IMR-90 (cell line): ENCODE results near the gene KCNJ16. TPM values are rescaled to one million over a fixed set of nuclear protein-coding genes. Genes with fewer than 3 reads are reported as not detected.

ENCODE experiments used
- ATAC-seq: fragments of 200-7000 bp; cut with Tn5 transposase; 2 replicates; pipeline ENCODE4 v1.9.1; 2020; ENCODE audit warnings: low read depth, mild to moderate bottlenecking, moderate library complexity
- BruUV-seq: library from RNA; stranded (reverse); fragments of 400-500 nt; replicated peaks from 2 replicates; lab custom pipeline; 2021; lab: Mats Ljungman, UMichigan
- CTCF ChIA-PET: fragments of 300-600 bp; formaldehyde crosslinking; extraction: SDS; loops from one replicate; lab custom pipeline; 2021; ENCODE audit warnings: antibody characterized with exemption; lab: Yijun Ruan, JAX
- POLR2A ChIA-PET: fragments of 300-600 bp; sonication (Branson Sonifier 250); formaldehyde crosslinking; loops from one replicate; lab custom pipeline; 2022; ENCODE audit warnings: antibody characterized with exemption; ENCODE audit not compliant: unreplicated experiment; lab: Charles Lee
- DNase-seq: peaks from one replicate; pipeline ENCODE4 v3.0.0; 2013
- H2AFZ ChIP-seq: replicated peaks from 2 replicates; pipeline ENCODE3; 2013; ENCODE audit warnings: low read length, mild to moderate bottlenecking; ENCODE audit not compliant: poor library complexity
- H2AK5ac ChIP-seq: 2 replicates; pipeline ENCODE4 v1.6.1; 2013; ENCODE audit warnings: low read depth, low read length, inconsistent platforms
- H2AK9ac ChIP-seq: replicated peaks from 2 replicates; pipeline ENCODE3; 2013; ENCODE audit warnings: mild to moderate bottlenecking, low read depth, low read length, moderate library complexity; ENCODE audit not compliant: poor library complexity
- H2BK120ac ChIP-seq: 2 replicates; pipeline ENCODE4 v1.6.1; 2013; ENCODE audit warnings: low read depth, low read length, inconsistent platforms
- H2BK15ac ChIP-seq: 3 replicates; pipeline ENCODE4 v1.6.1; 2013; ENCODE audit warnings: low read depth, low read length, inconsistent platforms
- H2BK20ac ChIP-seq: 2 replicates; pipeline ENCODE4 v1.6.1; 2013; ENCODE audit warnings: low read depth, mild to moderate bottlenecking, inconsistent platforms, low read length, moderate library complexity
- H2BK5ac ChIP-seq: 2 replicates; pipeline ENCODE4 v1.6.1; 2013; ENCODE audit warnings: mild to moderate bottlenecking, low read depth, low read length, inconsistent platforms; ENCODE audit not compliant: poor library complexity, severe bottlenecking
- H3K14ac ChIP-seq: replicated peaks from 2 replicates; pipeline ENCODE4 v1.6.1; 2013; ENCODE audit warnings: low read depth, low read length, inconsistent platforms
- H3K18ac ChIP-seq: 2 replicates; pipeline ENCODE4 v1.6.1; 2013; ENCODE audit warnings: low read depth, low read length, control low read depth
- H3K23ac ChIP-seq: 2 replicates; pipeline ENCODE4 v1.6.1; 2013; ENCODE audit warnings: low read depth, low read length, inconsistent platforms
- H3K27ac ChIP-seq: 2 replicates; pipeline ENCODE4 v1.5.1; 2013; ENCODE audit warnings: mild to moderate bottlenecking, control low read depth, low read length; ENCODE audit not compliant: insufficient read depth
- H3K27me3 ChIP-seq: 2 replicates; pipeline ENCODE4 v1.6.1; 2013; ENCODE audit warnings: low read length; ENCODE audit not compliant: control insufficient read depth, insufficient read depth
- H3K36me3 ChIP-seq: 2 replicates; pipeline ENCODE4 v1.6.1; 2013; ENCODE audit warnings: low read length, mixed read lengths; ENCODE audit not compliant: control insufficient read depth, insufficient read depth
- H3K4ac ChIP-seq: 2 replicates; pipeline ENCODE4 v1.6.1; 2013; ENCODE audit warnings: low read depth, low read length, inconsistent platforms
- H3K4me1 ChIP-seq: 2 replicates; pipeline ENCODE4 v1.6.1; 2013; ENCODE audit warnings: low read length, mixed read lengths; ENCODE audit not compliant: control insufficient read depth, insufficient read depth
- H3K4me2 ChIP-seq: 2 replicates; pipeline ENCODE4 v1.6.1; 2013; ENCODE audit warnings: low read depth, mild to moderate bottlenecking, control low read depth, low read length, moderate library complexity
- H3K4me3 ChIP-seq: 2 replicates; pipeline ENCODE4 v1.5.1; 2013; ENCODE audit warnings: low read depth, mild to moderate bottlenecking, control low read depth, low read length, moderate library complexity; ENCODE audit not compliant: insufficient read depth
- H3K56ac ChIP-seq: 2 replicates; pipeline ENCODE4 v1.6.1; 2013; ENCODE audit warnings: low read length, inconsistent platforms; ENCODE audit not compliant: insufficient read depth; ENCODE audit errors: extremely low read depth
- H3K79me1 ChIP-seq, 2 experiments: 2 replicates each; pipeline ENCODE4 v1.6.1; 2013; ENCODE audit warnings: low read length in 2 of 2, inconsistent platforms in 1 of 2, low read depth in 1 of 2
- H3K9ac ChIP-seq: 2 replicates; pipeline ENCODE4 v1.6.1; 2013; ENCODE audit warnings: low read depth, low read length, control low read depth
- H3K9me1 ChIP-seq: 2 replicates; pipeline ENCODE4 v1.6.1; 2013; ENCODE audit warnings: low read length, inconsistent platforms; ENCODE audit not compliant: insufficient read depth
- H3K9me3 ChIP-seq: 2 replicates; pipeline ENCODE4 v1.6.1; 2013; ENCODE audit warnings: low read length; ENCODE audit not compliant: control insufficient read depth, insufficient read depth
- H4K20me1 ChIP-seq: 2 replicates; pipeline ENCODE4 v1.6.1; 2013; ENCODE audit warnings: low read length, inconsistent platforms; ENCODE audit not compliant: insufficient read depth
- H4K5ac ChIP-seq: 2 replicates; pipeline ENCODE4 v1.6.1; 2013; ENCODE audit warnings: mild to moderate bottlenecking, low read depth, low read length, control low read depth
- H4K8ac ChIP-seq, 2 experiments: 2 replicates each; pipeline ENCODE4 v1.6.1; 2013; ENCODE audit warnings: low read depth in 2 of 2, low read length in 2 of 2, control low read depth in 1 of 2, inconsistent platforms in 1 of 2
- H4K91ac ChIP-seq: 2 replicates; pipeline ENCODE4 v1.6.1; 2013; ENCODE audit warnings: low read depth, low read length, inconsistent platforms; ENCODE audit not compliant: insufficient read depth
- FOS ChIP-seq: fragments of 150-350 bp; IDR thresholded peaks from 2 replicates; pipeline ENCODE4 v1.6.1; 2016; ENCODE audit warnings: low read depth, low read length
- WGBS, 2 experiments: methylation state at CpG; one replicate each; pipeline versions ENCODE4 v1.1.5 to v1.1.7; 2013; ENCODE audit warnings: missing lambda C conversion rate in 2 of 2; ENCODE audit not compliant: insufficient read length in 1 of 2; ENCODE audit errors: extremely low coverage in 2 of 2; 5-methylcytosine and 5-hydroxymethylcytosine counted together
- dilution Hi-C: fragments of 300-500 bp; cut with HindIII; formaldehyde crosslinking; loops from one replicate; pipeline ENCODE4 v1.14.3; 2018; ENCODE audit warnings: low sequenced_read_pairs; ENCODE audit not compliant: unreplicated experiment
- in situ Hi-C: fragments of 300-500 bp; cut with MboI; formaldehyde crosslinking; loops from 3 replicates; pipeline ENCODE4 v1.14.3; 2019; ENCODE audit warnings: low sequenced_read_pairs, inconsistent platforms, mixed read lengths
- intact Hi-C: fragments of 100-400 bp; cut with micrococcal nuclease; formaldehyde crosslinking; loops from 2 replicates; pipeline ENCODE4 v1.10.0; 2022
- polyA plus RNA-seq, 3 experiments: library from polyadenylated mRNA; depleted of rRNA; stranded (reverse); fragments of >200 nt; gene quantifications; 2 replicates each; pipeline ENCODE4 v1.2.3, GENCODE V29; 2012; ENCODE audit warnings: low replicate concordance in 1 of 3
- total RNA-seq: library from RNA; depleted of rRNA; stranded (reverse); fragments of >200 nt; gene quantifications from 2 replicates; pipeline ENCODE4 v1.2.3, GENCODE V29; 2012

Gene KCNJ16
- total and polyA plus RNA-seq, 2 of the 4 experiments (the other 2 are of a cell fraction), result not detected

- WGBS, 2 experiments, result 95% methylated on average over 3 of the region's 8 CpGs; no CpG with 5 or more reads in 1 of the 2 experiments
- no peak overlapping the region for H4K5ac ChIP-seq
- no peak overlapping the region for H2AK9ac ChIP-seq
- no peak for ATAC-seq
- CTCF ChIA-PET, result no interaction called here
- H3K18ac ChIP-seq, result no peak overlapping the region; the same call in 1 of the 2 replicates
- no peak overlapping the region for H4K91ac ChIP-seq
- no peak overlapping the region for H3K27ac ChIP-seq
- H3K9me3 ChIP-seq, result no peaks in the 10 kb centered on the region
- H3K79me1 ChIP-seq, result no peaks in the 10 kb centered on the region
- no peaks in the 10 kb centered on the region for H3K36me3 ChIP-seq
- H3K23ac ChIP-seq, result no peak overlapping the region
- POLR2A ChIA-PET, result no interaction called here
- no peak overlapping the region for H2AK5ac ChIP-seq
- BruUV-seq, result no TSS peak
- no peak overlapping the region for H2BK120ac ChIP-seq
- no peak overlapping the region for H4K8ac ChIP-seq
- in situ Hi-C loops (no loop called here), intact Hi-C loops (no loop called here), dilution Hi-C loops (no loop called here)
- 0 out of 2 replicates have a peak overlapping the region, but pooled peaks have one; percentile 1 for H3K14ac ChIP-seq
- DNase-seq, result no peak
- peak overlapping the region; percentile 25; the same call in 1 of the 3 replicates for H2BK15ac ChIP-seq
- H3K9ac ChIP-seq, result no peak overlapping the region
- no peaks in the 10 kb centered on the region for H3K27me3 ChIP-seq
- no peak overlapping the region for H2BK20ac ChIP-seq
- no peak overlapping the region for H3K4me2 ChIP-seq
- no peak overlapping the region for H3K4ac ChIP-seq
- H2AFZ ChIP-seq, result no peak overlapping the region
- H4K20me1 ChIP-seq, result no peaks in the 10 kb centered on the region
- H3K9me1 ChIP-seq, result no peaks in the 10 kb centered on the region
- no peak overlapping the region for H3K4me3 ChIP-seq
- no peak for TF ChIP-seq FOS
- no peak overlapping the region for H3K56ac ChIP-seq
- H2BK5ac ChIP-seq, result no peak overlapping the region
- H3K4me1 ChIP-seq, result peaks cover 12% of the 10 kb centered on the region
Observed at GRCh38 chr17:70134042-70134441, 59.0 kb downstream of the KCNJ16 start.
